Activated CD8-positive, alpha-beta memory T cell treated with anti-CD3 and anti-CD28 coated beads for 4 hours (primary cell): ENCODE results near the gene FAT3.

Source experiments
- DNase-seq, 2 donors: peaks; one replicate each; pipeline ENCODE4 v3.0.0-alpha.2; 2020; ENCODE audit warnings: low read depth in 2 of 2

The FAT3 gene

GRCh38 chr11:92227959-92228935 lies 3.6 kb downstream of the FAT3 start:
- no peak for DNase-seq

DNA sequence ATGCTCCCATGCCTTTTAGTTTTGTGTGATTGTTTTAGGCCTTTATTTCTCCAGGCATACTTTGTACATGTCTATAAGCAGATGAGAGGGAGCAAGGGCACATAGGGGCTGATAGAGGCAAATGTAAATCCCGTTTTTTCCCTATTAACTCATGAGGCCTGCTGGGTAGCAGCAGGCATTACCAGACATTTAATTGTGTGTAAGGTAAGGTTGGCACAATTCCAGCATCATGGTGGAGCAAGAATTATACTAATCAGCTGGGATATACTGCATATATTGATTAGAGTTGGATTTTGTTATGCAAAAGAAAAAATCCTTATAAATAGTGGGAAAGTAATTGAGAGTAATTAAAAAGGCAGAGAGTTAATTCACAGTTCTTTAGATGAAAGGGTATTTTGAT lies 12.2 kb downstream of the FAT3 start:
- DNase-seq: no peak

GRCh38 chr11:92240916-92241315 lies 16.3 kb downstream of the FAT3 start:
- no peak for DNase-seq

DNA sequence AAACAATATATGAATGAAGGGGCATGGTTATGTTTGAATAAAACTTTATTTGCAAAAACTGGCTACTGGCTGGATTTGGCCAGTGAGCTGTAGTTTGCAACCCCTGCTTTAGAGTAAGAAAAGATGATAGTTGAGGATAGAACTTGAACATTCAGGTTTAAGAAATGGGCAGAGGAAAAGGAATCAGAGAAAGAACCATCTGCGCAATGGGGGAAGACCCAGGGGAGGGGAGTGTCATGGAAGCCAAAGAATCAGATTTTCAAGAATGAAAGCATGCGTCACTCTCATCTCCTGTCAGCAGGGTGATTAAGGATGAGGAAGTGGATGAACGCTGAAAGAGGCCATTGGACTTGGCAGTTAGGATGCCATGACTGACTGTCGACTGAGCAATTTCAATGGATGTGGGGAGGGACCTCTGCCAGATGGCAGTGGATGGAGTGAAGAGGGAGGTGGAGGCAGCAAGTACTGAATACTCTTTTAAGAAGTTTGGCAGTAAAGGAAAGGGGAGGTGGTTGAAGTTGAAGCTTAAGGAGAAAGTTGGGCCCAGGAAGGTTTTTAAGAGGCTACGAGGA lies 21.2 kb downstream of the FAT3 start:
- no peak for DNase-seq

DNA sequence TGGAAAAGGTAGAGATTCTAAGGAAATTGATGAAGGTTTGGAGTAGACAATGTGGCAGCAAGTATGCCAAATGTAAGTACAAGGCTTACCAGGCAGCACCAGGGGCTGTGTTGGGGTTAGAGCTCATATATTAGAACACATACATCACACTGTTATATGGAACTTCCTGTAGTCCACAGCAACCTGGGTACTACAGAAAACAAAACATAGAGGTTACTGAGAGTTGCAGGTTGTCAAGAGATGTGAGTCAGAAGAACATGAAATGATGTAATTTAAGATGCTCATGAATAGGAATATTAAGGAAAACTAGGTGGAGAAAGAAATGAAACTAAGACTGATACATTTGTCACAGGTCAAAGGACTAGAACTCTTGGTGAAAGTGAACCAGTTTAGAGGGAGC lies 22.0 kb downstream of the FAT3 start:
- no peak for DNase-seq

DNA sequence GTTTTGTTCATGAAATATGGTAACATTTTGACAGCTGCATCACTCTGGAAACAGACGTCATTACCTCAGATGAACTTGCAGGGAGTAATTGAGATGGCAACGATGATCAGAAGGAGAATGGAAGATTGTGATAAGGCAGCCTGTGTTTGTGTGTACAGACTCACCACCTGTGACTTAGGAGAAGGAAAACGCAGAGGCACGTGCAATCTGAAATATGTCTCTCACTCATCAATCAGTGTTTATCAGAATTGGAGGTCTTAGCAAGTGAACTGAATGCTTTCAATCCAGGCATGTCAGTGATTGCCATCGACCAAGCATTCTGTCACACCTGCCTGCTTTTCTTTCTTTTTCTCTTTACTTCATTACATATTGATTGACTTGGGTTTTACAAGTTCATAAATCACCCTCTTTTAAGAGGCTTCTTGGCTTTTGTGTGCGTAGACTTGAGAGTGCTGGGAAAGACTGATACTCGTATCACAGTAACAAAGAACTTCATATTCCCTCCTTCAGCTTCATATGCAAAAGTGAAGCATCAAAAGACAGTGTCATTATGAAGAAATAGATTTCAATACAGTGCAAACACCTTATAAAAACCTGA lies 24.6 kb downstream of the FAT3 start:
- DNase-seq: no peak

- DNase-seq: no peak
These were observed 27.4 kb downstream of the FAT3 start for GRCh38 chr11:92251980-92252379.

GRCh38 chr11:92253421-92253820 lies 28.8 kb downstream of the FAT3 start:
- DNase-seq: no peak

GRCh38 chr11:92253945-92254344 lies 29.3 kb downstream of the FAT3 start:
- DNase-seq: no peak

GRCh38 chr11:92257536-92257935 lies 32.9 kb downstream of the FAT3 start:
- DNase-seq: no peak

GRCh38 chr11:92259861-92260260 lies 35.2 kb downstream of the FAT3 start:
- DNase-seq: no peak

DNA sequence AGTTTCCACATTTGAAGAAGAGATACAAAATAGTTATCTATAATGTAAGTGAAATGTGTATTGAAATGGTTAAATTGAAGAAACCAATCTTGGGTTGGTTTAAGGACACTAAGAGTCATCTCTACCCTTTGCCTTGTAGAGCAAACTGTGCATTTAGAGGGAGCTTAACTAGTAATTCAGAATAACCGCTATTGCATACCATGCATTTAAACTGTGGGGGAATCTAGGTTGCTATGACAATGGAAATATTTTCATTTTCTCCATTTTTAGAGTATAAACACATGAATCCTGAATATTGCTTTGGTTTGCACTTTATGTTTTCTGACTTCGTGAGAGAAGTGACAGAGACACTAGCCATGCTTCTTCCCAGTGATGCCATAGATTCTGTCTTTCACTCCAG lies 39.7 kb downstream of the FAT3 start:
- no peak for DNase-seq

- DNase-seq: no peak
These were observed 42.2 kb downstream of the FAT3 start for GRCh38 chr11:92266806-92267205.

GRCh38 chr11:92267278-92267677 lies 42.7 kb downstream of the FAT3 start:
- DNase-seq: no peak

DNA sequence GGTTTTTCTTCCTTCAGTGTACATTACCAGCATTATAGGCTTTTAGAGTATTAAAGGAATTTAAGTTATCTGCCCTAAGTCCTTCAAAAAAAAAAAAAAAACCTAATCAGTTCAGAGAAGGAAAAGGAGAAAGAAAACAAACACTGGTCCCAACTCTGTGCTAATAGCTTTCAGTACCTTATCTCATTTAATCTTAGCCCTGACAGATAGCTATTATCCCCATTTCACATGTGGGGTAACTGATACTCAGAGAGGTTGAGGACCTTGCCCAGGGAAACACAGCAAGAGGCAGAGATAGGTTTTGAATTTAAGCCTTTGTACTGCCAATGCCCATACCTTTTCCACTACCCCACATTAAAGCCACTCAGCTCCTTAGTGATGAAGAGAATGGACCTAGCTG lies 43.4 kb downstream of the FAT3 start:
- DNase-seq: no peak

- no peak for DNase-seq
These were observed 43.9 kb downstream of the FAT3 start for GRCh38 chr11:92268546-92268945.

DNA sequence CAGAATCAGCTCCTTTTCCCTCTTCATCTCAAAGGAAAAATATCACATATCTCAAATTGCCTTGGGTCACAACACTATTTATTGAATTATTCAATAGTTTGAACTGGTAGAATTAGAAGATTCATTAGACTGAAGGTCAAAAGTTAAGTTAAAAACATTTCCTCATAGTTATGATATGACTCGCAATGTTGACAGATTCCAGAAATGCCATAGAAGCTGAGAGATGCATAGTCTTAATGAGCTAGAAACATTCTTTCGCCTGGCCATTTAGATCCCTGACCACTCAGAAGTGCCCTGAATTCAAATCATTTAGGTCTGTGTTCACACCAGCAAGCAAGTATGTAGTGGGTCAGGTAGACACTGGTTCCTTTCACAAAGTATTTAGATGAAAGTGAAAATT lies 44.4 kb downstream of the FAT3 start:
- DNase-seq: no peak

DNA sequence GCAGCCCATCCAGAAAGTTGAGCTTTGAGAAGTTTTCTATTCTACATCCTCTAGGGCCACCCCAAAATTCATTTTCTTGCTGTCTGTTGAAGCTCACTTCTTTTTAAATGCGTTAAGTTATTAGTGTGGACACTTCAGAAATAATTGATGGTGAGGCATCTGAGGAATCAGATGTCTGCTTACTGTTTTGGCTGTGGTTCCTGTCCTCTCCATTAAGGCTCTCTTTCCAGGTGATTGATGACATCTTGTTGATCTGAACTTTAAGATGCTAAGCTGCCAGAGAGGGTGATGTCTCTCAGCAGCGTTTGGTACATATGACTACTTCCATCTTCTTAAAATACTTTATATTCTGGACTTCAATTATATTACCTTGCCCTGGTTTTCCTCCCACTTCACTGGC lies 45.2 kb downstream of the FAT3 start:
- no peak for DNase-seq

DNA sequence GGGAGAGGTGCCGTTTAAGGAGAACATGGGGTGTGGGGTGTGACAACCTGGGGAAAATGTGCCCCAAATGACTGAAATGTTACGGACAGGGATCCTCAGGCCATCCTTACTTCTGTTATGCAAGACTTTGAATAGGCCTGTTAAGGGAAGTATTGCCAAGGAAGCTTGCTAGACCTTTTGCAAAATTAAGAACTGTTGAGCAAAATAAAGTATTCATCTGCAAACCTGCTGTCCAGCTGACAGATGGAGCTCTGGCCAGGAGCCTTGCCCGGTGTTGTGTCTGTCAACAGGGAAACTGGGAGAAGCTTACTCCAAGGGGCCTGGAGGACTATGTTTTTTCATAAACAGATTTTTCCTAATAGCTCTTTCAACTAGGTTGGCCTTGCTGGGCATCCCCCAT lies 48.0 kb downstream of the FAT3 start:
- DNase-seq: no peak
